Muscle layer of duodenum (tissue), 2 donors: ENCODE results near the gene TTC9B.

Experiments used
- H3K27ac ChIP-seq: one replicate; pipeline ENCODE4 v1.7.0; 2013; ENCODE audit warnings: mild to moderate bottlenecking, low read length
- H3K27me3 ChIP-seq: one replicate; pipeline ENCODE4 v1.7.0; 2013; ENCODE audit warnings: low read depth, mild to moderate bottlenecking, control low read depth, low read length
- H3K36me3 ChIP-seq, 2 donors: one replicate each; pipeline ENCODE4 v1.7.0; 2013; ENCODE audit warnings: low read length in 2 of 2, control low read depth in 1 of 2, mild to moderate bottlenecking in 1 of 2; ENCODE audit not compliant: insufficient read depth in 2 of 2, control insufficient read depth in 1 of 2
- H3K4me1 ChIP-seq, 2 donors: one replicate each; pipeline ENCODE4 v1.7.0; 2013; ENCODE audit warnings: low read length in 2 of 2, mild to moderate bottlenecking in 2 of 2, control low read depth in 1 of 2, moderate library complexity in 1 of 2; ENCODE audit not compliant: insufficient read depth in 2 of 2, control insufficient read depth in 1 of 2
- H3K4me3 ChIP-seq, 2 donors: one replicate each; pipeline ENCODE4 v1.7.0; 2013; ENCODE audit warnings: low read length in 2 of 2, low read depth in 1 of 2, mild to moderate bottlenecking in 1 of 2
- H3K9me3 ChIP-seq, 2 donors: one replicate each; pipeline ENCODE4 v1.7.0; 2013; ENCODE audit warnings: low read length in 2 of 2, control low read depth in 1 of 2, mild to moderate bottlenecking in 1 of 2; ENCODE audit not compliant: control insufficient read depth in 1 of 2
- donor health status: healthy.

The TTC9B gene

GRCh38 chr19:40247178-40247577 lies 29.0 kb upstream of the TTC9B start:
- Histone ChIP-seq H3K27me3 (no peaks in the 10 kb centered on the region), H3K9me3 (no peaks in the 10 kb centered on the region), H3K4me3 (no peak overlapping the region), H3K27ac (no peak overlapping the region), H3K36me3 (peaks cover 3 to 10% of the 10 kb centered on the region in 2 donors), H3K4me1 (peaks cover 2 to 19% of the 10 kb centered on the region in 2 donors)

GRCh38 chr19:40246292-40247073 lies 28.3 kb upstream of the TTC9B start:
- Histone ChIP-seq H3K4me3 (no peak overlapping the region), H3K4me1 (peaks cover 2 to 23% of the 10 kb centered on the region in 2 donors), H3K27me3 (no peaks in the 10 kb centered on the region), H3K27ac (no peak overlapping the region), H3K9me3 (no peaks in the 10 kb centered on the region), H3K36me3 (peaks cover 3 to 17% of the 10 kb centered on the region in 2 donors)

DNA sequence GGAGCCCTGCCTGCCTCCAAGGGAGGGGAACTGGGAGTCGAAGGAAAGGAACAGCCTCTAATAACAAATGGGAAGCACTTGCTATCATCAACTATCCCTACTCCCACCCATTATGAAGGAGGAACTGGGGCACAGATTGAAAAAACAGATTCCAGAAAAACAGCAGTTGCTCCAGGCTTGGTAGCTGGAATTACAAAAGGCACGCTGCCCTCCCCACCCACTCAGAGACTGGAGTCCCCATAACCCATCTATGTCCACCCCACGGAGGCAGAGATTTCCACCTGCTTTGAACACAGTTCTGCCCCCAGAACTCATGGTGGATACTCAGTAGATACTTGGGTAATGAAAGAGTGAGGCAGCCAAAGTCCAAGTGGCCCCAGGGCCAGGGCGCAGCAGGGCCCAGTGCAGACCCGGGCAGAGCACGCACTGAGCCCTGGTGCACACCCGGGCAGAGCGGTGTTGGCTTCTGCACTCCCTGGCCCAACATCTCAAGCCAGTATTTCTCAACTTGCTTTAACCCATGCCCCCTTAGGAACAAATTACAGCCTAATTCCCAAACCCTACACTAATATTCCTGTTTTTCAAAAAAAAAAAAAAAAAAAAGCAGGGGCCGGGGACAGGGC lies 27.4 kb upstream of the TTC9B start:
- Histone ChIP-seq H3K27me3 (no peaks in the 10 kb centered on the region), H3K4me1 (peaks cover 2 to 23% of the 10 kb centered on the region in 2 donors)

GRCh38 chr19:40244579-40245317 lies 26.6 kb upstream of the TTC9B start:
- H3K4me1 ChIP-seq: peaks cover 2 to 23% of the 10 kb centered on the region in 2 donors
- no peak overlapping the region for H3K4me3 ChIP-seq
- no peaks in the 10 kb centered on the region for H3K9me3 ChIP-seq
- peaks cover 8 to 29% of the 10 kb centered on the region in 2 donors for H3K36me3 ChIP-seq
- H3K27me3 ChIP-seq: no peaks in the 10 kb centered on the region
- no peak overlapping the region for H3K27ac ChIP-seq

More for the DNA sequence above, 27.4 kb upstream of the TTC9B start:
- peaks cover 3 to 25% of the 10 kb centered on the region in 2 donors for H3K36me3 ChIP-seq
- no peak overlapping the region for H3K27ac ChIP-seq
- no peak overlapping the region for H3K4me3 ChIP-seq
- no peaks in the 10 kb centered on the region for H3K9me3 ChIP-seq

GRCh38 chr19:40243181-40243580 lies 25.0 kb upstream of the TTC9B start:
- H3K4me1 ChIP-seq: peaks cover 2 to 23% of the 10 kb centered on the region in 2 donors
- H3K9me3 ChIP-seq: no peaks in the 10 kb centered on the region
- peaks cover 13 to 42% of the 10 kb centered on the region in 2 donors for H3K36me3 ChIP-seq
- no peaks in the 10 kb centered on the region for H3K27me3 ChIP-seq
- no peak overlapping the region for H3K4me3 ChIP-seq
- H3K27ac ChIP-seq: no peak overlapping the region

DNA sequence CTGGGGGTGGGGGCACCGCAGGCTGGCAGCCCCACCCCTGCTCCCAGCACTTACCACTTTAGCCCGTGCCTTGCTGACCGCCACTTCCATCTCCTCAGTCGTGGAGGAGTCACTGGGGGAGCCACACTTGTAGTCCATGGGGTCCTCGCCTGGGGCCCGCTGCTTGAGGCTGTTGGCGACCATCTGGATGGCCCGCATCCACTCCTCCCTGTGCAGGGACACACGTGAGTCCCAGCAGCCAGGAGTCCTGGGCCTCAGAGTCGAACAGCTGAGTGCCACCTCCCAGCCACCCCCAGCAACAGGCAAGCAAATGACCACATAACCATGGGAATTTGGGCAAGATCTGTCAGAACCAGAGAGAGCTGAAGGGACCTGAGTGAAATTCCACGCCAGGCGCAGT lies 24.3 kb upstream of the TTC9B start:
- Histone ChIP-seq H3K27me3 (no peaks in the 10 kb centered on the region), H3K4me3 (no peak overlapping the region), H3K36me3 (peaks cover 13 to 50% of the 10 kb centered on the region in 2 donors), H3K27ac (no peak overlapping the region), H3K4me1 (peaks cover 2 to 23% of the 10 kb centered on the region in 2 donors), H3K9me3 (no peaks in the 10 kb centered on the region)

DNA sequence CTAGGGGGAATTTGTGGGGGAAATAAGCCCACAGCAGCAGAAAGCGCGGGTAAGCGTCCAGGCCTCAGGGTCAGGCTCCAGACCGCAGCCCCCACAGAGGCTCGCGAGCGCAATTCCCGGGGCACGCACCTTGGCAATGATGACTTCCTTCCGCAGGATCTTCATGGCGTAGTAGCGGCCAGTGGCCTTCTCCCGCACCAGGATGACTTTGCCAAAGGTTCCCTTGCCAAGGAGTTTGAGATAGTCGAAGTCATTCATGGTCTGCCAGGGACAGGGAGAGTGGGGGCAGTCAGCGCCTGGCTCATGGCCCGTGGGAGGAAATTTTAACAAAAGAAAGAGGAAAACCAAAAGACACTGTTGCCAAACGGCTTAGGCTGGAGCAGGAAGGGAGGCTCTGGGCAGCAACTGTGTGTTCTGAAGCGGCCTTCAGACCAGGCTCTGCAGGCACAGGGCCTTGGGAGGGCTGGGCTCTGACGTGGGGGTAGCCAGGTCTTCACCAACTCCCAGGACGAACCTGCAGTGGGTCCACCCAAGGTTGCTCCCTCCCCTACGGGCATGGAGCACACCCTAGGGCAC lies 23.7 kb upstream of the TTC9B start:
- Histone ChIP-seq H3K27me3 (no peaks in the 10 kb centered on the region), H3K4me1 (peaks cover 2 to 23% of the 10 kb centered on the region in 2 donors), H3K4me3 (no peak overlapping the region), H3K36me3 (peaks cover 16 to 54% of the 10 kb centered on the region in 2 donors), H3K27ac (no peak overlapping the region), H3K9me3 (no peaks in the 10 kb centered on the region)

DNA sequence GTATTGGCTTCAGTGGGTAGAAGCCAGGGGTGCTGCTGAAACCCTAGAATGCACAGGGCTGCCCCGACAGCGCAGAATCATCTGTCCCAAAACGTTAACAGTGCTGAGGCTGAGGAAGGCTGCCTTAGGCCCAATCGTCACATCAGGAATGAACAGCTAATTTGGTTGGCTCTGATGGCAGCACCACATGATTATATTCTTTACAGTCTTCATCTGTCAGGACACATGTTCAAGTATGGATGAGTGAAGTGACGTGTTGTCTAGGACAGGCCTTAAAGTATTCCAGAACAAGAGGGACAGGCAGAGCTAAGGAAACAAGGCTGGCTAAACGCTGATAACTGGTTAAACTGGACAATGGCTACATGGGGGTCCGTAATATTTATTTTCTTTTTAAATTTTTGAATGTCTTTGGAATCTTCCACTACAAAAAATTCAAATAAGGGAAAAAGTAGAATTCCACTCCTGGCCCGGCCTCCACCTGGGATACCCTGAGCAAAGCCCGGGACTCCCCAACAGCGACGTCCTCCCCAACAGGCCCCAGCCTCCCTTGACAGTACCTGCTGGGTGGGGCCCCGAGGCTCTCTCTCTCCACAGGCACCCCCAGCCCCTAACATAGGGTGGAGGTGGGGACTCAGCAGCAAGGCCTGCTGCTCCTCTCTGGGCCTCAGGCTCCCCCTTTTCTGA lies 23.1 kb upstream of the TTC9B start:
- no peaks in the 10 kb centered on the region for H3K9me3 ChIP-seq
- H3K27me3 ChIP-seq: no peaks in the 10 kb centered on the region
- H3K4me1 ChIP-seq: peaks cover 2 to 19% of the 10 kb centered on the region in 2 donors
- H3K27ac ChIP-seq: no peak overlapping the region
- no peak overlapping the region for H3K4me3 ChIP-seq
- H3K36me3 ChIP-seq: peaks cover 21 to 60% of the 10 kb centered on the region in 2 donors

DNA sequence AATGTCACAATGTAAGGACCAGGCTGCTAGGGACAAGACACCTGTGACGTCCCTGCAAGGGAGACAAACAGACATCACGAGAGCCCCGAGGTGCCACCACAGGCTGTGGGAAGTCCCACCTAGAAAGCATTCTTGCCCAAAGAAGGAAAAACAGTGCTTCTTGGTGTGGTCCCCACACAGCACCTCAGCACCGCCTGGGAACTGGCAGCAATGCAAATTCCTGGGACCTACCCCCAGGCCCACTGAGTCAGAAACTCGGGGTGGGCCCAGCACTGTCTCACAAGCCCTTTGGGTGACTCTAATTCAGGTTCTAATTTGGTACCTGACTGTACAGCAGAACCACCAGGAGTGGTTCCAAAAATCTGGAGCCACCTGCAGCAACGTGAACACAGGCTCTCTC lies 22.1 kb upstream of the TTC9B start:
- Histone ChIP-seq H3K9me3 (no peaks in the 10 kb centered on the region), H3K27me3 (no peaks in the 10 kb centered on the region), H3K4me3 (no peak overlapping the region), H3K36me3 (peaks cover 25 to 70% of the 10 kb centered on the region in 2 donors), H3K4me1 (peaks cover 2 to 13% of the 10 kb centered on the region in 2 donors), H3K27ac (no peak overlapping the region)

GRCh38 chr19:40239415-40240226 lies 21.4 kb upstream of the TTC9B start:
- Histone ChIP-seq H3K36me3 (peaks cover 28 to 77% of the 10 kb centered on the region in 2 donors), H3K4me1 (peaks cover 0 to 9% of the 10 kb centered on the region in 2 donors), H3K27ac (no peak overlapping the region), H3K27me3 (no peaks in the 10 kb centered on the region), H3K9me3 (no peaks in the 10 kb centered on the region), H3K4me3 (no peak overlapping the region)
